Breast epithelium (tissue), 4 donors: Measurements from ENCODE around the gene OR10D3. TPM values are rescaled to one million over a fixed set of nuclear protein-coding genes. Genes with fewer than 3 reads are reported as not detected.

Experiments
- DNase-seq, 2 donors: peaks; one replicate each; pipeline ENCODE4 v3.0.0-alpha.2; 2019; ENCODE audit warnings: low spot score in 2 of 2
- H3K27ac ChIP-seq, 2 donors: fragments of 200-600 bp; sonication (generic) in 1 of 2; one replicate each; pipeline ENCODE4 v1.5.1; 2016 to 2019; ENCODE audit warnings: mild to moderate bottlenecking in 1 of 2
- H3K27me3 ChIP-seq, 2 donors: fragments of 200-600 bp; sonication (generic) in 1 of 2; one replicate each; pipeline versions ENCODE4 v1.5.1 to v1.6.0; 2017 to 2019; ENCODE audit warnings: control low read depth in 1 of 2, mild to moderate bottlenecking in 1 of 2
- H3K36me3 ChIP-seq: fragments of 200-600 bp; one replicate; pipeline ENCODE4 v1.5.1; 2019
- H3K4me1 ChIP-seq, 2 donors: fragments of 200-600 bp; sonication (generic); one replicate each; pipeline ENCODE4 v1.5.1; 2016 to 2019; ENCODE audit warnings: control low read depth in 1 of 2
- H3K4me3 ChIP-seq, 3 donors: fragments of 200-600 bp; sonication (generic); 1 replicate in 2 of 3; 2 replicates in 1 of 3; pipeline ENCODE4 v1.5.1; 2016 to 2019; ENCODE audit warnings: mild to moderate bottlenecking in 3 of 3, moderate library complexity in 2 of 3
- H3K9me3 ChIP-seq, 2 donors: fragments of 200-600 bp; sonication (generic) in 1 of 2; one replicate each; pipeline ENCODE4 v1.5.1; 2016 to 2019; ENCODE audit warnings: control low read depth in 1 of 2
- POLR2A ChIP-seq: fragments of 450-650 bp; IDR thresholded peaks from one replicate; pipeline ENCODE4 v1.6.1; 2016; ENCODE audit warnings: antibody characterized with exemption, mild to moderate bottlenecking, moderate library complexity
- POLR2AphosphoS5 ChIP-seq, 3 donors: sonication (generic); formaldehyde crosslinking; IDR thresholded peaks; one replicate each; pipeline ENCODE4 v1.6.1; 2017; ENCODE audit warnings: antibody characterized with exemption in 3 of 3
- intact Hi-C: fragments of 100-400 bp; cut with DNase I; formaldehyde crosslinking; loops from one replicate; pipeline ENCODE4 v1.15.1; 2023; ENCODE audit warnings: low total_unique reads
- total RNA-seq, 3 donors: library from RNA; depleted of rRNA; stranded (reverse); fragments of >200 nt; gene quantifications; one replicate each; pipeline ENCODE4 v1.1.0, GENCODE V29; 2016
- TF ChIP-seq, protein P1 (sequence below), 3 donors: fragments of 450-650 bp; IDR thresholded peaks; one replicate each; pipeline ENCODE4 v1.5.1; 2016 to 2017; ENCODE audit warnings: antibody characterized with exemption in 3 of 3, mild to moderate bottlenecking in 3 of 3, moderate library complexity in 3 of 3

The OR10D3 gene, protein sequence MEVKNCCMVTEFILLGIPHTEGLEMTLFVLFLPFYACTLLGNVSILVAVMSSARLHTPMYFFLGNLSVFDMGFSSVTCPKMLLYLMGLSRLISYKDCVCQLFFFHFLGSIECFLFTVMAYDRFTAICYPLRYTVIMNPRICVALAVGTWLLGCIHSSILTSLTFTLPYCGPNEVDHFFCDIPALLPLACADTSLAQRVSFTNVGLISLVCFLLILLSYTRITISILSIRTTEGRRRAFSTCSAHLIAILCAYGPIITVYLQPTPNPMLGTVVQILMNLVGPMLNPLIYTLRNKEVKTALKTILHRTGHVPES
- not detected for total RNA-seq

DNA sequence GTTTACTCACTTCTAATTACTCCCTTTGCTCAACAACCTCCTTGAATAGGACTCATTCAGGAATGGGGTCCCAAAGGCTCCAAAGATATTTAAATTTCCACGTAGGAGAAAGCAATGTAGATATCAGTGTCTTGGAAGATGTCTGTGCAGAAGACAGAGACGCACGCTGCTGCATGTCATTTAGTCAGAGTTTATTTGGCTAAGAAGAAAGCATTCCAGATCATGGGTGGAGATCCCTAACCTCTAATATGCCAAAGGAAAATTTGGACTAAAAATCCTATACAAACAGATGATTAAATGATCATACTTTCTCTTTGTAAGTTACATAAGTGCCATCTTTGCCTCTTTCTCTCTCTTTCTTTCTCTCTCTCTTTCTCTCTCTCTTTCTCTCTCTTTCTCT lies at the start of gene OR10D3:
Gene OR10D3, plus strand, starts transcription at position 278 of the 400 bp plus-strand sequence. CDS start 1,925 bp downstream, outside the sequence.
- no peak for TF ChIP-seq POLR2A
- no peak for TF ChIP-seq POLR2AphosphoS5 (IDR thresholded peaks at IDR 0.05)
- TF ChIP-seq, protein P1, sequence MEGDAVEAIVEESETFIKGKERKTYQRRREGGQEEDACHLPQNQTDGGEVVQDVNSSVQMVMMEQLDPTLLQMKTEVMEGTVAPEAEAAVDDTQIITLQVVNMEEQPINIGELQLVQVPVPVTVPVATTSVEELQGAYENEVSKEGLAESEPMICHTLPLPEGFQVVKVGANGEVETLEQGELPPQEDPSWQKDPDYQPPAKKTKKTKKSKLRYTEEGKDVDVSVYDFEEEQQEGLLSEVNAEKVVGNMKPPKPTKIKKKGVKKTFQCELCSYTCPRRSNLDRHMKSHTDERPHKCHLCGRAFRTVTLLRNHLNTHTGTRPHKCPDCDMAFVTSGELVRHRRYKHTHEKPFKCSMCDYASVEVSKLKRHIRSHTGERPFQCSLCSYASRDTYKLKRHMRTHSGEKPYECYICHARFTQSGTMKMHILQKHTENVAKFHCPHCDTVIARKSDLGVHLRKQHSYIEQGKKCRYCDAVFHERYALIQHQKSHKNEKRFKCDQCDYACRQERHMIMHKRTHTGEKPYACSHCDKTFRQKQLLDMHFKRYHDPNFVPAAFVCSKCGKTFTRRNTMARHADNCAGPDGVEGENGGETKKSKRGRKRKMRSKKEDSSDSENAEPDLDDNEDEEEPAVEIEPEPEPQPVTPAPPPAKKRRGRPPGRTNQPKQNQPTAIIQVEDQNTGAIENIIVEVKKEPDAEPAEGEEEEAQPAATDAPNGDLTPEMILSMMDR (IDR thresholded peaks at IDR 0.05) = no peak
- no peak within 1 kb of the TSS for H3K27ac ChIP-seq
- intact Hi-C loops = no loop called here
- no peak for DNase-seq
- no peaks in the 10 kb centered on the region for H3K36me3 ChIP-seq
- no peak within 1 kb of the TSS for H3K4me3 ChIP-seq
- H3K27me3 ChIP-seq = no peaks in the 10 kb centered on the region
- H3K4me1 ChIP-seq = no peaks in the 10 kb centered on the region
- no peaks in the 10 kb centered on the region for H3K9me3 ChIP-seq

DNA sequence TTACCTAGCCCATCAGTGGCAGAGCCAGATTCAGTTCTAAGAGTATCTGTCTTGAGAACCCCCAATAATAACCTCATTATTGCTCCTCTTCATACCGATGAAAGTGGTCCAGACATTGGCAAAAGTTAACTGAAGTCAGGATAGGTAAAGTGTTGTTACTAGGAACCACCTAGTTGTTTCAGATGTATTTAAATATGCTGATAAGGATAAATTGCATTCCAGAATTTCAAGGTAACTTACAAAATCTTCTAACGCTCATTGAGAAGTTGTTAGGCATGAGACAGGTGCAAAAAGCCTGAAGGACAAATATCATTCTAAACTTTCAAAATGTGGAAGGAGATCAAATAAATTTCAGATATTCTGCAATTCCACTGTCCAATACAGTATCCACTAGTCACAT lies 40.1 kb upstream of the OR10D3 start:
- no peak overlapping the region for H3K27ac ChIP-seq
- no peaks in the 10 kb centered on the region for H3K27me3 ChIP-seq
- no peak for TF ChIP-seq POLR2AphosphoS5 (IDR thresholded peaks at IDR 0.05)
- intact Hi-C loops = no loop called here
- no peak overlapping the region for H3K4me3 ChIP-seq
- no peak for DNase-seq
- H3K4me1 ChIP-seq = no peaks in the 10 kb centered on the region
- H3K36me3 ChIP-seq = no peaks in the 10 kb centered on the region
- H3K9me3 ChIP-seq = no peaks in the 10 kb centered on the region

DNA sequence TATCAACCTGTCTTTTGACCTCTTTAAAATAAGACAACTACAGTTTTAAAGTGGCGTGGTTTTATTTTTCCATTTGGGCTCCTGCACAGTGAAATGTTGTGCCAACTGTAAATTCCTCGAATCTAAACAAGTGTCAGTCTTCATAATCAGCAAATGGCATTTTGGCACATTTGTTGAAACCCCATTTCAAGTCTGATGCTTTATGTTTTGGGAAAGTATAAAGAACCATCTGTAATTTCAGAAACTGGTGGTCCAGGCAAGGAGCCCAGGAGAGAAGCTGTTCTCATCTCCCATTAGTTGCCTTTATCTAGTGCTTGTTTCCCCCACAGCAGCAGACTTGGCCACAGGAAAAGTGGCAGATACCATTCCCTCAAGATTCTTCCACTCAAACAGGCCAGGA lies 35.2 kb upstream of the OR10D3 start:
- intact Hi-C loops = no loop called here
- no peaks in the 10 kb centered on the region for H3K4me1 ChIP-seq
- TF ChIP-seq POLR2AphosphoS5 (IDR thresholded peaks at IDR 0.05) (no peak), POLR2A (no peak)
- TF ChIP-seq, protein P1 (IDR thresholded peaks at IDR 0.05) = no peak

DNA sequence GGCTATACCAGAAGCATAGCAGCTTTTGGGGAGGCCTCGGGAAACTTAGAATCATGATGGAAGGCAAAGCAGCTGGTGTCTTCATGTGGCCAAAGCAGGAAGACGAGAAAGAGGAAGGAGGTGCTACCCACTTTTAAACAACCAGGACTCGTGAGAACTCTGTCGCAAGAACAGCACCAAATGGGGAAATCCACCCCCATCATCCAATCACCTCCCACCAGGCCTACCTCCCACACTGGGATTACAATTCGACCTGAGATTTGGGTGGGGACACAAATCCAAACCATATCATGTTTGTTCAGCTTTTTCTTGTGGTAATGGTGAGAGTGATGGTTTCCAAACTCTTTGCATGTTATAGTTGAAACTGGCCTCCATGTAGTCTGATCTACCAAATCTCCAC lies 32.5 kb upstream of the OR10D3 start:
- TF ChIP-seq POLR2A (no peak), POLR2AphosphoS5 (IDR thresholded peaks at IDR 0.05) (no peak)
- DNase-seq = no peak
- Histone ChIP-seq H3K9me3 (no peaks in the 10 kb centered on the region), H3K4me1 (no peaks in the 10 kb centered on the region), H3K36me3 (no peaks in the 10 kb centered on the region), H3K27me3 (no peaks in the 10 kb centered on the region), H3K27ac (no peak overlapping the region), H3K4me3 (no peak overlapping the region)
- intact Hi-C loops = no loop called here

More for the DNA sequence above, 35.2 kb upstream of the OR10D3 start:
- DNase-seq = no peak
- H3K27me3 ChIP-seq = no peaks in the 10 kb centered on the region
- H3K4me3 ChIP-seq = no peak overlapping the region
- no peak overlapping the region for H3K27ac ChIP-seq
- H3K36me3 ChIP-seq = no peaks in the 10 kb centered on the region
- H3K9me3 ChIP-seq = no peaks in the 10 kb centered on the region

DNA sequence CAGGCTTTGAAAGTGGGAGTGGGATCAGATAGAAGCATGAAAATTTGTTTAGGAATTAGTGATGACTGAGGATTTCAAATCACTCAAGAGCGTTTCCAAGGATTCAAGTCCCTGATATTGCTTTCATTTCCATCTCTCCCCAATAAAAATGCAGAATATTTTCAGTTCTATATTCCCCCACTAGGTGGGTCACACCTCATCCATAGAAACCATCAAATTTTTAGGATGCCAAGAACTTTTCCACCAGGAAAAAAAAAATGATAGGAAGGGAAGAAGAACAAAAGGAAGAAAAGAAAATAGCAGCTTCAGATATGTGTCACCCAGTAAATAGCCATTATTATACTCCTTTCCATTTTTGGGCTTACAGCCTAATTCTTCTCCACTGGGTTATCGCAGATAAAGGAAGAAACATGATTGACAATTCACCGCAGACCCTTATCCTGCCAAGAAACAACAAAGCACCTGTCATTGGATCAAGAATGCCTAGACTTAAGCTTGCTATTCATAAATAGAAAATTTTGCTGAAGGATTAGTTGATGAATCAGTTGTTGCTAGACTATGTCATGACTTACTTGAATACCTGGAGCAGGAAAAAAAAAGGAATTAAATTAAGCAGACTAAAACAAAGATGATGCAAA lies 30.3 kb upstream of the OR10D3 start:
- no peaks in the 10 kb centered on the region for H3K36me3 ChIP-seq
- TF ChIP-seq POLR2A (no peak), POLR2AphosphoS5 (IDR thresholded peaks at IDR 0.05) (no peak)
- DNase-seq = no peak
- no peaks in the 10 kb centered on the region for H3K27me3 ChIP-seq
- no peak overlapping the region for H3K27ac ChIP-seq
- H3K9me3 ChIP-seq = no peaks in the 10 kb centered on the region
- H3K4me3 ChIP-seq = no peak overlapping the region
- no peaks in the 10 kb centered on the region for H3K4me1 ChIP-seq
- intact Hi-C loops = no loop called here

DNA sequence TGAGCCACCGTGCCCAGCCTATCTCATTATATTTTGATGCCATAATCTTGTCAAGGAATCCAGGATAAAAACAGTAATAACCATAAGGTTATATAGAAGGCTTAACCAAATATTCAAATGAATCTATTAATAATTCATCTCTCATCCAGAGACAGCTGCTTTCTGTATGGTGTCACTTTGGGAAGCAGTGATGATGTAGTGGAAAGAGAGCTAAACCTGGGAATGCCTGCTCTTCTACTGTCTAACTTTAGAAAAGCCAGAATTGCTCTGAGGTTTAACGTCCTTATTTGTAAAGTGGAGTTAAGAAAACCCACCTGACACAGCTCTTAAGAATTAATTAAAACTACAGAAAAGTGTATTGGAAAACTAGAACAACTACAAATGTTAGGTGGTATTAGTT lies 29.3 kb upstream of the OR10D3 start:
- Histone ChIP-seq H3K4me1 (no peaks in the 10 kb centered on the region), H3K4me3 (no peak overlapping the region), H3K27ac (no peak overlapping the region), H3K36me3 (no peaks in the 10 kb centered on the region), H3K27me3 (no peaks in the 10 kb centered on the region), H3K9me3 (no peaks in the 10 kb centered on the region)
- no peak for DNase-seq
- TF ChIP-seq, protein P1 (IDR thresholded peaks at IDR 0.05) = no peak
- TF ChIP-seq POLR2AphosphoS5 (IDR thresholded peaks at IDR 0.05) = no peak
- no peak for TF ChIP-seq POLR2A
- intact Hi-C loops = no loop called here
